ENCODE results near the gene PCDH9.

DNA sequence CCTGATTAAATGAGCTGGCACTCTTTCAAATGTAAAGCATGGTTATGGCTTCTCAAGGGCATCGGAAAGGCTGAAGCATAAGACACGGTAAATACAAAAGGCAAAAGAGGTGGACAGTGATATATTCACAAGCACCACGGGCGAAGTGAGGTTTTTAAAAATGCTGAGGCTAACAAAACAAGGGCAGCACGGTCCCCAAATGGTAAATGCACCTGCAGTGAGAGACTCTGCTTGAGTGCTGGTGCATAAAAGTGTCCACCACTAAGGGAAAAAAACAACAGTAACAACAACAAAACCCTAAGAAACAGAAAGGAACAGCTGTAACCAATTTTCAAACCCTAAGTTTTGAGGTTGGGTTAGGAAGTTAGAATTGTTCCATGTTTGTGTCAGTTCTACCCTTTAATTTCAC is 234.9 kb downstream of the PCDH9 start:
- no peak for TF ChIP-seq EZH2 (IDR thresholded peaks at IDR 0.05; ENCODE audit: borderline replicate concordance, low read depth, low read length, poor library complexity, severe bottlenecking)
- TF ChIP-seq, protein P1, sequence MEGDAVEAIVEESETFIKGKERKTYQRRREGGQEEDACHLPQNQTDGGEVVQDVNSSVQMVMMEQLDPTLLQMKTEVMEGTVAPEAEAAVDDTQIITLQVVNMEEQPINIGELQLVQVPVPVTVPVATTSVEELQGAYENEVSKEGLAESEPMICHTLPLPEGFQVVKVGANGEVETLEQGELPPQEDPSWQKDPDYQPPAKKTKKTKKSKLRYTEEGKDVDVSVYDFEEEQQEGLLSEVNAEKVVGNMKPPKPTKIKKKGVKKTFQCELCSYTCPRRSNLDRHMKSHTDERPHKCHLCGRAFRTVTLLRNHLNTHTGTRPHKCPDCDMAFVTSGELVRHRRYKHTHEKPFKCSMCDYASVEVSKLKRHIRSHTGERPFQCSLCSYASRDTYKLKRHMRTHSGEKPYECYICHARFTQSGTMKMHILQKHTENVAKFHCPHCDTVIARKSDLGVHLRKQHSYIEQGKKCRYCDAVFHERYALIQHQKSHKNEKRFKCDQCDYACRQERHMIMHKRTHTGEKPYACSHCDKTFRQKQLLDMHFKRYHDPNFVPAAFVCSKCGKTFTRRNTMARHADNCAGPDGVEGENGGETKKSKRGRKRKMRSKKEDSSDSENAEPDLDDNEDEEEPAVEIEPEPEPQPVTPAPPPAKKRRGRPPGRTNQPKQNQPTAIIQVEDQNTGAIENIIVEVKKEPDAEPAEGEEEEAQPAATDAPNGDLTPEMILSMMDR (conservative IDR thresholded peaks at IDR 0.05; ENCODE audit: low read depth, low read length) = no peak

All from A673 (cell line).